PC-3 (cell line): ENCODE results near the gene INCENP. TPM values are rescaled to one million over a fixed set of nuclear protein-coding genes. Genes with fewer than 3 reads are reported as not detected.
"Not testable (repeated sequence)": the region's sequence is repeated elsewhere in the genome, so short reads cannot be mapped to it uniquely, and the experiment has no call there.

Experiments
- ATAC-seq: fragments of 200-7000 bp; cut with Tn5 transposase; 2 replicates; pipeline ENCODE4 v1.9.1; 2020; ENCODE audit warnings: mild to moderate bottlenecking, moderate library complexity
- BruUV-seq: library from RNA; stranded (reverse); fragments of 400-500 nt; replicated peaks from 2 replicates; lab custom pipeline; 2021; lab: Mats Ljungman, UMichigan
- CTCF ChIA-PET: fragments of 300-600 bp; sonication (Branson Sonifier 250); formaldehyde crosslinking; loops from one replicate; lab custom pipeline; 2022; ENCODE audit warnings: antibody characterized with exemption; lab: Charles Lee
- POLR2A ChIA-PET: fragments of 300-600 bp; sonication (Branson Sonifier 250); formaldehyde crosslinking; loops from one replicate; lab custom pipeline; 2022; ENCODE audit warnings: antibody characterized with exemption; ENCODE audit not compliant: unreplicated experiment; lab: Charles Lee
- DNase-seq: peaks from one replicate; pipeline ENCODE4 v3.0.0-alpha.2; 2015
- H2AFZ ChIP-seq: fragments of 300-600 bp; sonication (generic); 2 replicates; pipeline ENCODE4 v1.6.0; 2016; ENCODE audit warnings: antibody characterized with exemption, low read length
- H3F3A ChIP-seq: fragments of 300-600 bp; sonication (generic); one replicate; pipeline ENCODE4 v1.6.0; 2017; ENCODE audit warnings: antibody characterized with exemption, low read length, control low read depth, mild to moderate bottlenecking; ENCODE audit not compliant: unreplicated experiment
- H3K27ac ChIP-seq: fragments of 300-600 bp; sonication (generic); 2 replicates; pipeline ENCODE4 v1.5.1; 2016; ENCODE audit warnings: mild to moderate bottlenecking, low read length
- H3K27me3 ChIP-seq: fragments of 300-600 bp; sonication (generic); 2 replicates; pipeline ENCODE4 v1.6.1; 2016; ENCODE audit warnings: low read length, mixed read lengths
- H3K36me3 ChIP-seq: fragments of 300-600 bp; sonication (generic); 2 replicates; pipeline ENCODE4 v1.6.1; 2016; ENCODE audit warnings: low read depth, mixed run types, low read length, mixed read lengths
- H3K4me1 ChIP-seq: fragments of 300-600 bp; sonication (generic); 2 replicates; pipeline ENCODE4 v1.5.1; 2016; ENCODE audit warnings: low read length; ENCODE audit not compliant: insufficient read depth
- H3K4me2 ChIP-seq: fragments of 300-600 bp; sonication (generic); 2 replicates; pipeline ENCODE4 v1.6.0; 2016; ENCODE audit warnings: low read length
- H3K4me3 ChIP-seq: fragments of 300-600 bp; sonication (generic); 2 replicates; pipeline ENCODE4 v1.5.1; 2016; ENCODE audit warnings: mild to moderate bottlenecking, low read length, mixed read lengths
- H3K79me2 ChIP-seq: fragments of 300-600 bp; sonication (generic); 2 replicates; pipeline ENCODE4 v1.6.1; 2017; ENCODE audit warnings: low read length, mixed read lengths
- H3K9ac ChIP-seq: fragments of 300-600 bp; sonication (generic); 2 replicates; pipeline ENCODE4 v1.6.0; 2016; ENCODE audit warnings: mild to moderate bottlenecking, low read length
- H3K9me2 ChIP-seq: fragments of 300-600 bp; sonication (generic); replicated peaks from 2 replicates; pipeline ENCODE4 v1.6.1; 2016; ENCODE audit warnings: mixed run types, low read length, mixed read lengths
- H3K9me3 ChIP-seq: fragments of 300-600 bp; sonication (generic); 2 replicates; pipeline ENCODE4 v1.6.1; 2016; ENCODE audit warnings: low read length, mixed read lengths
- H4K20me1 ChIP-seq: fragments of 300-600 bp; sonication (generic); 2 replicates; pipeline ENCODE4 v1.6.1; 2016; ENCODE audit warnings: low read length, mixed read lengths
- EZH2 ChIP-seq: fragments of 300-600 bp; sonication (generic); IDR thresholded peaks from one replicate; pipeline ENCODE4 v1.6.1; 2017; ENCODE audit warnings: antibody characterized with exemption, mild to moderate bottlenecking, low read length; ENCODE audit not compliant: unreplicated experiment
- EZH2phosphoT487 ChIP-seq: fragments of 300-600 bp; sonication (generic); IDR thresholded peaks from 2 replicates; pipeline ENCODE4 v1.6.1; 2018; ENCODE audit warnings: mild to moderate bottlenecking, antibody characterized with exemption, low read length, borderline replicate concordance
- intact Hi-C: fragments of 100-400 bp; cut with micrococcal nuclease; formaldehyde crosslinking; loops from 2 replicates; pipeline ENCODE4 v1.9.0; 2023
- total RNA-seq: library from RNA; depleted of rRNA; stranded (reverse); fragments of >200 nt; gene quantifications from 2 replicates; pipeline ENCODE4 v1.2.3, GENCODE V29; 2014
- TF ChIP-seq, protein P1 (sequence below): fragments of 300-600 bp; sonication (generic); conservative IDR thresholded peaks from 2 replicates; pipeline ENCODE4 v1.5.1; 2017; ENCODE audit warnings: antibody characterized with exemption, low read depth, mild to moderate bottlenecking, low read length

The INCENP gene
- total RNA-seq, 1 experiment from 2014 or later: 114 TPM

DNA sequence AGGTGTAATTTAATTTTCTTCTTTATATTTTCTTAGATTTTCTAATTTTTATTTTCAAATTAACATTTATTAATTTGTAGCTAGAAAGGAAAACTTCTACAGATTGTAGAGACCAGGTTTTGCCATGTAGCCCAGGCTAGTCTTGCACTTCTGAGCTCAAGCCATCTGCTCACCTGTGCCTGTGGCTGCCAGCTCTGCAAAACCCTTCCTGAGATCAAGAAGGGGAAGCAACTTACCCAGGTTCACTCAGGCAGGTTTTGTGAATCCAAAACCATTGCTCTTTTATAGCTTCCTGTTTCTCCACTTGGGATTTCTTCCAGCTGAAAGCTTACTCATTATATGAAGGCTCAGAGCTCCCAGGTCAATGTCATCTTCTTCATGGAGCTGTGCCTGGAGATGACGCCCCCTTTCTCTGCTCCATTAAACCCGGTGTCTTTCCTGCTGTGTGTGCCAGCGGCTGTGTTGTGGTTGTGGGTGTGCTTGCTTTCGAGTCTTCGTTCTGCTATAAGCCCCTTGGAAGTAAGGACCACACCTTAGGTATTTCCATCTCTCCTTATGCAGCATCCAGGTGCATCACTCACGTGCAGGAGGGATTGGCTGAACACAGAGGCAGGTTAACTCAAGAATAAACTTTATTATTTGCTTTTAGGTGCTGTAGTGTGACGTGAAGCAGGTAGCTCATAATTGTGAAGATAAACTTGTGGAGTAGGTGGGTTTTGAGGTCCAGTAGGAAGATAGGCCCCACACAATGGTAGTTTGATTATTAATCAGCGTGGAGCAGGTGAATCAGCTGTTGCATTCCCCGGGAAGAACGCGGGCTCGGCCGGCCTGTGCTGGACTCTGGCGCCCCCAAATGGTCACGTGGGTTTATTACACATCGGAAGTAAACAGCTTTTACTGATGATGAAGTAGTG is 42.2 kb upstream of the INCENP start:
- Histone ChIP-seq H3K27ac (no peak overlapping the region), H3K4me3 (peak overlapping the region; percentile 21; the same call in 1 of the 2 replicates), H3K36me3 (no peaks in the 10 kb centered on the region), H3K9me2 (no peaks in the 10 kb centered on the region), H3K79me2 (no peaks in the 10 kb centered on the region), H3K4me2 (peak overlapping the region; percentile 58), H3K4me1 (peaks cover 11% of the 10 kb centered on the region), H3K9me3 (no peaks in the 10 kb centered on the region), H3K27me3 (no peaks in the 10 kb centered on the region), H4K20me1 (no peaks in the 10 kb centered on the region), H3F3A (no peaks in the 10 kb centered on the region), H2AFZ (peak overlapping the region; percentile 34), H3K9ac (no peak overlapping the region)
- ATAC-seq (peak; percentile 86), DNase-seq (peak; percentile 89)
- TSS peak; percentile 58 for BruUV-seq
- ChIA-PET CTCF (interaction anchor here (0.5 to 2.8 kb wide), 23 partner anchors 11 to 285 kb away, joined by 3 to 41 read pairs (median 5); no protein-coding TSS in a partner anchor), POLR2A (interaction anchor here (0.8 kb wide), 1 partner anchor 114 kb away, joined by 4 read pairs; the partner anchor contains the start of gene FTH1)
- TF ChIP-seq, protein P1, sequence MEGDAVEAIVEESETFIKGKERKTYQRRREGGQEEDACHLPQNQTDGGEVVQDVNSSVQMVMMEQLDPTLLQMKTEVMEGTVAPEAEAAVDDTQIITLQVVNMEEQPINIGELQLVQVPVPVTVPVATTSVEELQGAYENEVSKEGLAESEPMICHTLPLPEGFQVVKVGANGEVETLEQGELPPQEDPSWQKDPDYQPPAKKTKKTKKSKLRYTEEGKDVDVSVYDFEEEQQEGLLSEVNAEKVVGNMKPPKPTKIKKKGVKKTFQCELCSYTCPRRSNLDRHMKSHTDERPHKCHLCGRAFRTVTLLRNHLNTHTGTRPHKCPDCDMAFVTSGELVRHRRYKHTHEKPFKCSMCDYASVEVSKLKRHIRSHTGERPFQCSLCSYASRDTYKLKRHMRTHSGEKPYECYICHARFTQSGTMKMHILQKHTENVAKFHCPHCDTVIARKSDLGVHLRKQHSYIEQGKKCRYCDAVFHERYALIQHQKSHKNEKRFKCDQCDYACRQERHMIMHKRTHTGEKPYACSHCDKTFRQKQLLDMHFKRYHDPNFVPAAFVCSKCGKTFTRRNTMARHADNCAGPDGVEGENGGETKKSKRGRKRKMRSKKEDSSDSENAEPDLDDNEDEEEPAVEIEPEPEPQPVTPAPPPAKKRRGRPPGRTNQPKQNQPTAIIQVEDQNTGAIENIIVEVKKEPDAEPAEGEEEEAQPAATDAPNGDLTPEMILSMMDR: peak; percentile 98
- TF ChIP-seq EZH2phosphoT487 (no peak), EZH2 (no peak)
- intact Hi-C loops: loop anchor here (1.0 kb wide), 4 partner anchors 134 to 284 kb away; no protein-coding TSS in a partner anchor

DNA sequence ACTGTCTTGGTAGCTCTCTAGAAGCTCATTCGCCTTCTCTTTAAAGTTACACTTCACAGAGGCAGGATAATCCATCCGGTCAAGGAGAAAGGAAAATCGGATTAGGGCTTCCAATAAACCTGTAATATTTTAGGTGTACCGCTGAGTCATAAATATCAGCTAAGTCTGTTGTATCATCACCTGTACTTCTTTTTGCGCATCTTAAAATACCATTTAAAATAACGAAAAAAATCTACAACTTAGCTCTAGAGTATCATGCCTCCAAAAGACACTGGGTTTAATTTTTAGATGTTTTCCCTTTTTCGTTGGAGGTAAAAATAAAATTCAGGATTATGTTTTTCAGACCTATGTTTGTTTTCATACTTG is 41.5 kb upstream of the INCENP start:
- H2AFZ ChIP-seq: peak overlapping the region; percentile 34; the same call in 1 of the 2 replicates
- H3K27ac ChIP-seq: no peak overlapping the region

DNA sequence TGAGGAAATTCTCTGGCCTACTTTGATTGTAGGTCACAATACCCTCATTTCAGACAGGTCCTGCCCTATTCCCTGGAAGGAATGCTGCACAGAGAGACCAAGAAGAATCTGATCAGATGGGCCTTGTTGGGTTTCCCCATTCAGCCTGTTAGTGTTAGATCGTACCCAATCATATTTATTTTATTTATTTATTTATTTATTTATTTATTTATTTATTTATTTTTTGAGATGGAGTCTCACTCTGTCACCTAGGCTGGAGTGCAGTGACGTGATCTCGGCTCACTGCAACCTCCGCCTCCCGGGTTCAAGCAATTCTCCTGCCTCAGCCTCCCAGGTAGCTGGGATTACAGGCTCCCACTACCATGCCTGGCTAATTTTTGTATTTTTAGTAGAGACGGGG is 39.0 kb upstream of the INCENP start:
- H3K9me2 ChIP-seq, intact Hi-C loops, H3K36me3 ChIP-seq, ATAC-seq, BruUV-seq, H2AFZ ChIP-seq, H3K27me3 ChIP-seq, H3K79me2 ChIP-seq, H3K4me2 ChIP-seq, H4K20me1 ChIP-seq, POLR2A ChIA-PET, H3K9ac ChIP-seq, CTCF ChIA-PET, DNase-seq, H3F3A ChIP-seq, H3K4me3 ChIP-seq, H3K27ac ChIP-seq: not testable (repeated sequence)
- Histone ChIP-seq H3K4me1 (peaks cover 11% of the 10 kb centered on the region), H3K9me3 (peaks cover 21% of the 10 kb centered on the region)

More for the DNA sequence above, 41.5 kb upstream of the INCENP start:
- Histone ChIP-seq H3K79me2 (no peaks in the 10 kb centered on the region), H3K4me1 (peaks cover 11% of the 10 kb centered on the region), H3K9me3 (peaks cover 3% of the 10 kb centered on the region), H4K20me1 (no peaks in the 10 kb centered on the region), H3K4me3 (no peak overlapping the region), H3F3A (no peaks in the 10 kb centered on the region), H3K9ac (no peak overlapping the region), H3K9me2 (no peaks in the 10 kb centered on the region), H3K27me3 (no peaks in the 10 kb centered on the region), H3K36me3 (no peaks in the 10 kb centered on the region), H3K4me2 (peak overlapping the region; percentile 58)
- intact Hi-C loops: loop anchor here (1.0 kb wide), 4 partner anchors 135 to 285 kb away; no protein-coding TSS in a partner anchor
- ChIA-PET POLR2A (interaction anchor here (0.8 kb wide), 1 partner anchor 115 kb away, joined by 4 read pairs; the partner anchor contains the start of gene FTH1), CTCF (interaction anchor here (0.5 to 2.8 kb wide), 18 partner anchors 21 to 285 kb away, joined by 3 to 41 read pairs (median 6); no protein-coding TSS in a partner anchor)
- no TSS peak for BruUV-seq
- no peak for DNase-seq
- no peak for ATAC-seq
- TF ChIP-seq, protein P1: no peak; the same call in 1 of the 2 replicates
- TF ChIP-seq EZH2: no peak
- TF ChIP-seq EZH2phosphoT487: no peak
